IMR-90 (cell line): ENCODE results near the gene OSBPL2. TPM values are rescaled to one million over a fixed set of nuclear protein-coding genes. Genes with fewer than 3 reads are reported as not detected.

Experiments used
- ATAC-seq: fragments of 200-7000 bp; cut with Tn5 transposase; 2 replicates; pipeline ENCODE4 v1.9.1; 2020; ENCODE audit warnings: low read depth, mild to moderate bottlenecking, moderate library complexity
- BruUV-seq: library from RNA; stranded (reverse); fragments of 400-500 nt; replicated peaks from 2 replicates; lab custom pipeline; 2021; lab: Mats Ljungman, UMichigan
- CTCF ChIA-PET: fragments of 300-600 bp; formaldehyde crosslinking; extraction: SDS; loops from one replicate; lab custom pipeline; 2021; ENCODE audit warnings: antibody characterized with exemption; lab: Yijun Ruan, JAX
- POLR2A ChIA-PET: fragments of 300-600 bp; sonication (Branson Sonifier 250); formaldehyde crosslinking; loops from one replicate; lab custom pipeline; 2022; ENCODE audit warnings: antibody characterized with exemption; ENCODE audit not compliant: unreplicated experiment; lab: Charles Lee
- DNase-seq: peaks from one replicate; pipeline ENCODE4 v3.0.0; 2013
- H2AFZ ChIP-seq: replicated peaks from 2 replicates; pipeline ENCODE3; 2013; ENCODE audit warnings: low read length, mild to moderate bottlenecking; ENCODE audit not compliant: poor library complexity
- H2AK5ac ChIP-seq: 2 replicates; pipeline ENCODE4 v1.6.1; 2013; ENCODE audit warnings: low read depth, low read length, inconsistent platforms
- H2AK9ac ChIP-seq: replicated peaks from 2 replicates; pipeline ENCODE3; 2013; ENCODE audit warnings: mild to moderate bottlenecking, low read depth, low read length, moderate library complexity; ENCODE audit not compliant: poor library complexity
- H2BK120ac ChIP-seq: 2 replicates; pipeline ENCODE4 v1.6.1; 2013; ENCODE audit warnings: low read depth, low read length, inconsistent platforms
- H2BK15ac ChIP-seq: 3 replicates; pipeline ENCODE4 v1.6.1; 2013; ENCODE audit warnings: low read depth, low read length, inconsistent platforms
- H2BK20ac ChIP-seq: 2 replicates; pipeline ENCODE4 v1.6.1; 2013; ENCODE audit warnings: low read depth, mild to moderate bottlenecking, inconsistent platforms, low read length, moderate library complexity
- H2BK5ac ChIP-seq: 2 replicates; pipeline ENCODE4 v1.6.1; 2013; ENCODE audit warnings: mild to moderate bottlenecking, low read depth, low read length, inconsistent platforms; ENCODE audit not compliant: poor library complexity, severe bottlenecking
- H3K14ac ChIP-seq: replicated peaks from 2 replicates; pipeline ENCODE4 v1.6.1; 2013; ENCODE audit warnings: low read depth, low read length, inconsistent platforms
- H3K18ac ChIP-seq: 2 replicates; pipeline ENCODE4 v1.6.1; 2013; ENCODE audit warnings: low read depth, low read length, control low read depth
- H3K23ac ChIP-seq: 2 replicates; pipeline ENCODE4 v1.6.1; 2013; ENCODE audit warnings: low read depth, low read length, inconsistent platforms
- H3K27ac ChIP-seq: 2 replicates; pipeline ENCODE4 v1.5.1; 2013; ENCODE audit warnings: mild to moderate bottlenecking, control low read depth, low read length; ENCODE audit not compliant: insufficient read depth
- H3K27me3 ChIP-seq: 2 replicates; pipeline ENCODE4 v1.6.1; 2013; ENCODE audit warnings: low read length; ENCODE audit not compliant: control insufficient read depth, insufficient read depth
- H3K36me3 ChIP-seq: 2 replicates; pipeline ENCODE4 v1.6.1; 2013; ENCODE audit warnings: low read length, mixed read lengths; ENCODE audit not compliant: control insufficient read depth, insufficient read depth
- H3K4ac ChIP-seq: 2 replicates; pipeline ENCODE4 v1.6.1; 2013; ENCODE audit warnings: low read depth, low read length, inconsistent platforms
- H3K4me1 ChIP-seq: 2 replicates; pipeline ENCODE4 v1.6.1; 2013; ENCODE audit warnings: low read length, mixed read lengths; ENCODE audit not compliant: control insufficient read depth, insufficient read depth
- H3K4me2 ChIP-seq: 2 replicates; pipeline ENCODE4 v1.6.1; 2013; ENCODE audit warnings: low read depth, mild to moderate bottlenecking, control low read depth, low read length, moderate library complexity
- H3K4me3 ChIP-seq: 2 replicates; pipeline ENCODE4 v1.5.1; 2013; ENCODE audit warnings: low read depth, mild to moderate bottlenecking, control low read depth, low read length, moderate library complexity; ENCODE audit not compliant: insufficient read depth
- H3K56ac ChIP-seq: 2 replicates; pipeline ENCODE4 v1.6.1; 2013; ENCODE audit warnings: low read length, inconsistent platforms; ENCODE audit not compliant: insufficient read depth; ENCODE audit errors: extremely low read depth
- H3K79me1 ChIP-seq, 2 experiments: 2 replicates each; pipeline ENCODE4 v1.6.1; 2013; ENCODE audit warnings: low read length in 2 of 2, inconsistent platforms in 1 of 2, low read depth in 1 of 2
- H3K9ac ChIP-seq: 2 replicates; pipeline ENCODE4 v1.6.1; 2013; ENCODE audit warnings: low read depth, low read length, control low read depth
- H3K9me1 ChIP-seq: 2 replicates; pipeline ENCODE4 v1.6.1; 2013; ENCODE audit warnings: low read length, inconsistent platforms; ENCODE audit not compliant: insufficient read depth
- H3K9me3 ChIP-seq: 2 replicates; pipeline ENCODE4 v1.6.1; 2013; ENCODE audit warnings: low read length; ENCODE audit not compliant: control insufficient read depth, insufficient read depth
- H4K20me1 ChIP-seq: 2 replicates; pipeline ENCODE4 v1.6.1; 2013; ENCODE audit warnings: low read length, inconsistent platforms; ENCODE audit not compliant: insufficient read depth
- H4K5ac ChIP-seq: 2 replicates; pipeline ENCODE4 v1.6.1; 2013; ENCODE audit warnings: mild to moderate bottlenecking, low read depth, low read length, control low read depth
- H4K8ac ChIP-seq, 2 experiments: 2 replicates each; pipeline ENCODE4 v1.6.1; 2013; ENCODE audit warnings: low read depth in 2 of 2, low read length in 2 of 2, control low read depth in 1 of 2, inconsistent platforms in 1 of 2
- H4K91ac ChIP-seq: 2 replicates; pipeline ENCODE4 v1.6.1; 2013; ENCODE audit warnings: low read depth, low read length, inconsistent platforms; ENCODE audit not compliant: insufficient read depth
- MXI1 ChIP-seq: IDR thresholded peaks from 2 replicates; pipeline ENCODE4 v1.6.1; 2012; ENCODE audit warnings: low read depth, mild to moderate bottlenecking, low read length, moderate library complexity, borderline replicate concordance
- SMC3 ChIP-seq: fragments of 150-350 bp; IDR thresholded peaks from 2 replicates; pipeline ENCODE4 v1.6.1; 2016; ENCODE audit warnings: low read depth, mild to moderate bottlenecking, antibody characterized with exemption, low read length, moderate library complexity
- WGBS, 2 experiments: methylation state at CpG; one replicate each; pipeline versions ENCODE4 v1.1.5 to v1.1.7; 2013; ENCODE audit warnings: missing lambda C conversion rate in 2 of 2; ENCODE audit not compliant: insufficient read length in 1 of 2; ENCODE audit errors: extremely low coverage in 2 of 2; 5-methylcytosine and 5-hydroxymethylcytosine counted together
- dilution Hi-C: fragments of 300-500 bp; cut with HindIII; formaldehyde crosslinking; loops from one replicate; pipeline ENCODE4 v1.14.3; 2018; ENCODE audit warnings: low sequenced_read_pairs; ENCODE audit not compliant: unreplicated experiment
- in situ Hi-C: fragments of 300-500 bp; cut with MboI; formaldehyde crosslinking; loops from 3 replicates; pipeline ENCODE4 v1.14.3; 2019; ENCODE audit warnings: low sequenced_read_pairs, inconsistent platforms, mixed read lengths
- intact Hi-C: fragments of 100-400 bp; cut with micrococcal nuclease; formaldehyde crosslinking; loops from 2 replicates; pipeline ENCODE4 v1.10.0; 2022
- polyA plus RNA-seq, 3 experiments: library from polyadenylated mRNA; depleted of rRNA; stranded (reverse); fragments of >200 nt; gene quantifications; 2 replicates each; pipeline ENCODE4 v1.2.3, GENCODE V29; 2012; ENCODE audit warnings: low replicate concordance in 1 of 3
- total RNA-seq: library from RNA; depleted of rRNA; stranded (reverse); fragments of >200 nt; gene quantifications from 2 replicates; pipeline ENCODE4 v1.2.3, GENCODE V29; 2012

Gene OSBPL2
- total and polyA plus RNA-seq, 2 of the 4 experiments (the other 2 are of a cell fraction) = 19.3 to 27.6 TPM

DNA sequence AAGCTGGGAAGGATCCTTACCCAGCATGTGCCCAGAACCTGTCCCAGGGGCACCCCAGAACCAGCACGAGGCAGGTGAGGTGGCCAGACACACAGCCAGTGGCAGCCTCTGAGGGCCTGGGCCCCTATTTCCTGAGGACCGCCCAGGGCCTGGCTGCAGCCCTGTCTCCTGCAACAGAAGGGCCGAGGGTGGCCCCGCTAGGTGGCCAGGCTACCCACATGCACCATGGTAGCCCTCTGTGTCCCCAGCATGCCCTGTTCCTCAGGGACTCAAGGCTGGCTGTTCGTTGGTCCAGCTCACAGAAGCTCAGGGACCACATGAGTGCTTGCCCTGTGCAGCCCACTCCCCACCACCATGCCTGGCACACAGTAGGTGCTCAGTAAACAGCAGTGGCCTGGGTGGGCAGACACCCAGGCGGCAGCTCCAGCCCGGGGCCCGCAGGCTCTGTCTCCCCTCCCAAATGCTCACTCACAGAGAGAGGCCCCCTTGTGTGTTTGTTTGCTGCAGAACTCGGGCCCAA, 26.5 kb upstream of the OSBPL2 start:
- H3K27me3 ChIP-seq = peaks cover 36% of the 10 kb centered on the region
- no peak overlapping the region for H2BK120ac ChIP-seq
- no peak overlapping the region for H3K14ac ChIP-seq
- H2AK5ac ChIP-seq = no peak overlapping the region
- H3K9me3 ChIP-seq = no peaks in the 10 kb centered on the region
- ATAC-seq = peak; percentile 6; the same call in 1 of the 2 replicates
- WGBS, 2 experiments = 43% methylated on average over 1 of the region's 9 CpGs; no CpG with 5 or more reads in 1 of the 2 experiments
- no peak overlapping the region for H3K9ac ChIP-seq
- dilution Hi-C loops = no loop called here
- H2BK5ac ChIP-seq = no peak overlapping the region
- TF ChIP-seq MXI1 (no peak), SMC3 (no peak)
- CTCF ChIA-PET = no interaction called here
- H4K91ac ChIP-seq = no peak overlapping the region
- no peak overlapping the region for H3K23ac ChIP-seq
- no peaks in the 10 kb centered on the region for H3K9me1 ChIP-seq
- H2BK15ac ChIP-seq = no peak overlapping the region
- H2BK20ac ChIP-seq = no peak overlapping the region
- no peak overlapping the region for H4K5ac ChIP-seq
- no peak overlapping the region for H3K4me2 ChIP-seq
- POLR2A ChIA-PET = no interaction called here
- H3K18ac ChIP-seq = no peak overlapping the region
- no peaks in the 10 kb centered on the region; the same call in none of the 2 replicates for H4K20me1 ChIP-seq
- no peak overlapping the region for H2AK9ac ChIP-seq
- H3K56ac ChIP-seq = no peak overlapping the region
- no peaks in the 10 kb centered on the region for H3K79me1 ChIP-seq
- no peak overlapping the region for H2AFZ ChIP-seq
- no peak overlapping the region for H4K8ac ChIP-seq
- no peak for DNase-seq
- BruUV-seq = no TSS peak
- no peak overlapping the region for H3K27ac ChIP-seq
- no peaks in the 10 kb centered on the region for H3K36me3 ChIP-seq
- no peaks in the 10 kb centered on the region for H3K4me1 ChIP-seq
- H3K4me3 ChIP-seq = no peak overlapping the region
- H3K4ac ChIP-seq = no peak overlapping the region
- intact Hi-C loops = no loop called here
- in situ Hi-C loops = no loop called here
